ENCODE data around the gene FGF3. TPM values are rescaled to one million over a fixed set of nuclear protein-coding genes. Genes with fewer than 3 reads are reported as not detected.

Gene FGF3
- polyA plus RNA-seq, 3 donors, result not detected

Other genes starting within 250 kb of the FGF3 start
- 10 to 100 TPM; 11.1 to 59.6 (median 36.9) TPM for gene CCND1, start 178.3 kb downstream of the FGF3 start, polyA plus RNA-seq
- gene LTO1, start 144.1 kb downstream of the FGF3 start, polyA plus RNA-seq, result 10 to 100 TPM; 11.5 to 17.3 (median 12.6) TPM
- gene FGF19, start 115.4 kb downstream of the FGF3 start, polyA plus RNA-seq, result not detected
- gene FGF4, start 44.1 kb downstream of the FGF3 start, polyA plus RNA-seq, result not detected